Colonic mucosa (tissue), 4 donors: Measurements from ENCODE around the gene PROB1. TPM values are rescaled to one million over a fixed set of nuclear protein-coding genes. Genes with fewer than 3 reads are reported as not detected.
"Not testable (repeated sequence)": the region's sequence is repeated elsewhere in the genome, so short reads cannot be mapped to it uniquely, and the experiment has no call there.

ENCODE experiments used
- DNase-seq: peaks from one replicate; pipeline ENCODE4 v3.0.0-alpha.2; 2020
- H3K27ac ChIP-seq: fragments of 200-600 bp; one replicate; pipeline ENCODE4 v1.8.0; 2021
- H3K27me3 ChIP-seq: fragments of 200-600 bp; one replicate; pipeline ENCODE4 v1.8.0; 2021
- H3K36me3 ChIP-seq: fragments of 200-600 bp; one replicate; pipeline ENCODE4 v1.8.0; 2021
- H3K4me1 ChIP-seq: fragments of 200-600 bp; one replicate; pipeline ENCODE4 v1.8.0; 2021; ENCODE audit warnings: mild to moderate bottlenecking
- H3K4me3 ChIP-seq: fragments of 200-600 bp; one replicate; pipeline ENCODE4 v1.8.0; 2021
- H3K9ac ChIP-seq, 2 donors: one replicate each; pipeline ENCODE4 v1.7.0; 2013; ENCODE audit warnings: control low read depth in 2 of 2, low read depth in 2 of 2, low read length in 2 of 2
- H3K9me3 ChIP-seq: fragments of 200-600 bp; one replicate; pipeline ENCODE4 v1.8.0; 2021
- intact Hi-C: fragments of 100-400 bp; cut with DNase I; formaldehyde crosslinking; loops from one replicate; pipeline ENCODE4 v1.14.1; 2022
- total RNA-seq, 2 donors: library from RNA; stranded (reverse); fragmentation: NEBNext Ultra II Directional in 1 of 2; extraction: Animal tissue kit (Norgen Biotek cat#: 25700) in 1 of 2; gene quantifications; one replicate each; pipeline ENCODE4 v1.2.1, GENCODE V29; 2021
- TF ChIP-seq, protein P1 (sequence below): fragments of 200-600 bp; IDR thresholded peaks from one replicate; pipeline ENCODE4 v1.8.0; 2022; ENCODE audit warnings: antibody characterized with exemption, mild to moderate bottlenecking
- donor health status: healthy.
- donor health status: DM: no; HTN: no; CAD: no.
- donor health status: DM: no; HTN: no; CAD: no.

Gene PROB1
- total RNA-seq, 2 donors from 2014 or later = 0.48 to 0.96 TPM

DNA sequence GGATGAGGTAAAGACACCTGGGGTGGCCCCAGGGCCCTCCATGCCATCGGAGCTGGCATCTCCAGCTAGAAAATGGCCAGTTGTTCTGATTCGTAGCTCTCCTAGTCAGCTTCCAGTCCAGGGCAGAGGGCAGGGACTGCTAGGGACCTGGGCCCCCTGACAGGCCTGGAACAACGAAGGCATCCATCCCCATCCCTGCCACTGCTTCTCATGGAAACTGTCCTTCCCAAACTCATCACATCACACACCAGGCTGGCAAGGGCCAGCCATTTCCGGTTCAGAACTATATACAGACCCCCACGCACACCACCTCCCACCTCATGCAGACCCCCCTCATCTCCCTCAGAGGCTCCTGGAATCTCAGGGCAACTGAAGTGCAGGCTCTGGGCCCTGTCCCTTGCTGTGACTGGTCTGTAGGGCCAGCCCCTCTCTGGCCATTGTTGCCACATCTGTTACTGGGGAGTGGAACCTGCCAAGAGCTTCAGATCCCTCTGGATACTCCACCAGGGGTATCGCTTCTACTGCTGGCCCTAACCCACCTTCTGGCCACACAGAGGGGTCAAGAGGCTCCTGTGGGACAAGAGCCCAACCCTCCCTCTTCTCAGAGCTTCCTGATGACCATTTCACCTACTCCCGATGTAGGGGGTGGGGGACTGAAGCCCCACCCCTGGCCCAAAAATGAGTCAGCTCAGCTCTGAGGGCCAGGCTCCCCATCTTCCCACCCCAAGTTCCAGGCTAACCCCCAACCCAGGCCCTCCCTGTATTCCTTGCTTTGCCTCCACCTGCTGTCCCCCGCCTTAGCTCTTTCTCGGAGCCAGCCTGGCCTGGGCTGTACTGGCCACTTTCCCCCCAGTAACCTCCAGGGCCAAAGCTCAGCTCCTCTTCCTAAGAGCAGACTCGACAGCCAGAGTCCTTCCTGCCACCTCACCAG lies 4.0 kb downstream of the PROB1 start:
- intact Hi-C loops = loop anchor here (5.0 to 10.0 kb wide), 2 partner anchors 49 to 96 kb away; partner anchors contain the start of genes MATR3 and PAIP2
- no peak for DNase-seq
- H3K4me1 ChIP-seq = peaks cover 19% of the 10 kb centered on the region

DNA sequence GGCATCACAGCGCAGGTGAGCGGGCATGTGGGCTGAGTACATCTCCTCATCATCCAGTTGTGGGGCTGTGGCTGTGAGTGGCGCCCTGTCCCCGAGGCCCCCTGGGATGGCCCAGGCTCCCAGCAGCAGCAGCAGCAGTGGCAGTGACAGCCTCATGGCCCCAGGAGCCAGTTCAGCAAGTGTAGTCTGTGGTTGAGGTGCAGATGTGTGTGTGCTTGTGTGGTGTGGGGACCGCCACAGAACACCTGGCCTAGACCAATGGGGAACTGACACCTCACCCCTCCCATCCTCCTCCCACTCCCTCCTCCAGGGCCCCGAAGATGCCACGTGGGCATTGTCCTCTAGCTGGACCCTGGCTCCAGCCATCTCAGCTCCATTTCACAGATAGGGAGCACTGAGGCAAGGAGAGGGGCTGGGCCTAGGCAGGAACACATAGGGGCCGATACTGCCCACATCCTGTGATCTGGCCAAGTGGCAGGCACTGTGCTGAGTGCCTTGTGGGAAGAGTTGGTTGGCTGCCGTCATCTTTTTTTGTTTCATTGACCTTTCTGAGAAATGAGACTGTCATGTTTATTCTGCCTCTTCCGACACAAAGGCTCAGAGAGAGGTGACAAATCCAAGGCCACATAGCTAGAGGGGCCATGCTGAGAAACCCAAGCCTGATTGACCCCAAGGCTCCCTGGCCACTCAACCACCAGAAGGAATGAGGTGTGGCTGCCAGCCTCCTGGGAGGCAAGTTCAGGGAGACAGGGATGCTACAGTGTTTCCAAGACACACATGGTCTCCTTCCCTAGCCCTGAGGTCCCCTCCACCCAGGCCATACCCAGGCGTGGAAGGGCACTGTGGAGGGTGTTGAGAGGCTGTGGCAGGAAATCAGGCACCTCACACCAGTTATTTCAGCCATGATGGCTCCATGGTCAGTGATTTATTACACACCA lies 4.9 kb downstream of the PROB1 start, which contains the start of gene MZB1:
Gene MZB1 (minus strand): TSS at position 213 of the 938 bp plus-strand sequence. CDS start 57 bp downstream, at position 156.
- no peak for DNase-seq
- Histone ChIP-seq H3K9ac (peak within 1 kb of the TSS; percentile 62 to 69), H3K27me3 (peaks cover 6% of the 10 kb centered on the region), H3K4me3 (peak within 1 kb of the TSS; percentile 43), H3K36me3 (no peaks in the 10 kb centered on the region), H3K27ac (peak within 1 kb of the TSS; percentile 83), H3K9me3 (no peaks in the 10 kb centered on the region), H3K4me1 (peaks cover 19% of the 10 kb centered on the region)
- intact Hi-C loops = loop anchor here (5.0 to 10.0 kb wide), 2 partner anchors 48 to 95 kb away; partner anchors contain the start of genes MATR3 and PAIP2
- TF ChIP-seq, protein P1, sequence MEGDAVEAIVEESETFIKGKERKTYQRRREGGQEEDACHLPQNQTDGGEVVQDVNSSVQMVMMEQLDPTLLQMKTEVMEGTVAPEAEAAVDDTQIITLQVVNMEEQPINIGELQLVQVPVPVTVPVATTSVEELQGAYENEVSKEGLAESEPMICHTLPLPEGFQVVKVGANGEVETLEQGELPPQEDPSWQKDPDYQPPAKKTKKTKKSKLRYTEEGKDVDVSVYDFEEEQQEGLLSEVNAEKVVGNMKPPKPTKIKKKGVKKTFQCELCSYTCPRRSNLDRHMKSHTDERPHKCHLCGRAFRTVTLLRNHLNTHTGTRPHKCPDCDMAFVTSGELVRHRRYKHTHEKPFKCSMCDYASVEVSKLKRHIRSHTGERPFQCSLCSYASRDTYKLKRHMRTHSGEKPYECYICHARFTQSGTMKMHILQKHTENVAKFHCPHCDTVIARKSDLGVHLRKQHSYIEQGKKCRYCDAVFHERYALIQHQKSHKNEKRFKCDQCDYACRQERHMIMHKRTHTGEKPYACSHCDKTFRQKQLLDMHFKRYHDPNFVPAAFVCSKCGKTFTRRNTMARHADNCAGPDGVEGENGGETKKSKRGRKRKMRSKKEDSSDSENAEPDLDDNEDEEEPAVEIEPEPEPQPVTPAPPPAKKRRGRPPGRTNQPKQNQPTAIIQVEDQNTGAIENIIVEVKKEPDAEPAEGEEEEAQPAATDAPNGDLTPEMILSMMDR = no peak

More for the DNA sequence above, 4.0 kb downstream of the PROB1 start:
- H3K36me3 ChIP-seq = no peaks in the 10 kb centered on the region
- no peaks in the 10 kb centered on the region for H3K9me3 ChIP-seq
- H3K9ac ChIP-seq = peak overlapping the region; percentile 61 to 69
- peak overlapping the region; percentile 83 for H3K27ac ChIP-seq
- TF ChIP-seq, protein P1 = no peak
- H3K4me3 ChIP-seq = peak overlapping the region; percentile 53
- H3K27me3 ChIP-seq = peaks cover 6% of the 10 kb centered on the region

DNA sequence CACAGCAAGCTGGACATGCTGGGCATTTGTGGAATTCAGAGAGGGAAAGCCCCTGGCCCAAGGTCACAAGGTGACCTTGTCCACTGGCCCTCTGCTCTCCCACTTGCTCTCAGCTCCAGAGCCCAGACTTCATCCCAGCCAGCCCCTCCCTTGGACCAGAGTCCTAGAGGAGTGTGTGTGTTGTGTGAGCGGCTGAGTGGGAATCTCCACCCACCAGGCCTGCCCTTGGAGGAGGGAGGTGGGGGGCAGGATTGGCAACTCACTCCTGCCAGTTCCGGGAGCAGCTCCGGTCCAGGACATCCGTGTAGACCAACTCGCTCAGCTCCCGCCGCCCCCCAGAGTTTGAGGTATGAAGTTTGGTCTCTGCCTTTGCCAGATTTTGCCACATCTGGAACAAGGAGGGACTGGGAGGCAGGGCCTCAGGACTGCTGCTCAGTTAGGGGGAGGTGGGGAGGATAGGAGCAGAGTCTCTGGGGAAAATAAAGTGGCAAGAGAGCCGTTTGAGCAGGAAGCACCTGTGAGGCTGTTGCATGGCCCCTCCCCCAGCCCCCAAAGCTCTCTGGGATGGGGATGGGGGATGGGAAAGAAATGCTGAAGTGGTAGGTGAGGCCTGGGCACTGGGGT lies 6.6 kb downstream of the PROB1 start:
- DNase-seq = peak; percentile 89
- intact Hi-C loops = no loop called here
- H3K9ac ChIP-seq = peak overlapping the region; percentile 62 to 84
- H3K4me3 ChIP-seq = peak overlapping the region; percentile 43
- H3K36me3 ChIP-seq = no peaks in the 10 kb centered on the region
- peaks cover 28% of the 10 kb centered on the region for H3K4me1 ChIP-seq
- H3K27ac ChIP-seq = peak overlapping the region; percentile 65
- no peaks in the 10 kb centered on the region for H3K9me3 ChIP-seq
- H3K27me3 ChIP-seq = no peaks in the 10 kb centered on the region
- TF ChIP-seq, protein P1 = no peak

DNA sequence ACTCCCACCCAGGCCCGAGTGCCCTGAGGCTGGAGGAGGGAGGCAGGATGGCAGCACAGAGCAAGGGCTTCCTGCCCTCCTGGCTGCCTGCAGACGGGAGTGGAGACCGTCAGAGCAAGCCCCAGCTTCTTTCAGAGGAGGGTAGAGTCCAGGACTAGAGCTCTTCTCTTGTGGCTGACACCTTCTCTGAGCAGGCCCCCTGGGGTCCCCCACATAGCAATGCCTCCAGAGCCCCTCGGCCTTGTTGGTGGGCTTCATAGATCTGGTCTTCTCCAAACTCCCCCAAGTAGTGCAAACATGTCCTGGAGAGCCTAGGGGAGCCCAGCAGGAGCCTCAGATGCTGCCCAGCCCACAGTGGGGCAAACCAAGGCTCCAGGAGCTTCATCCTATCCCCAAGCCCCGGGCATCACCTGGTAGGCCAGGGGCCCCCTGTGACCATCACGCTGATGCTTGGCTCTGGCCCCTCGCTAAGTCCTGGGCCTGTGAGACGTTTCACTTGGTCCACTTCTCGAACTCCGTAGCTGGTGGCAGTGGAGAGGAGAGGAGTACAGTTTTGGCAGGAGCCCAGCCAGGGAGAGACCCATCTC lies 7.2 kb downstream of the PROB1 start:
- no peaks in the 10 kb centered on the region for H3K27me3 ChIP-seq
- TF ChIP-seq, protein P1 = no peak
- H3K27ac ChIP-seq = peak overlapping the region; percentile 65
- H3K9me3 ChIP-seq = no peaks in the 10 kb centered on the region
- H3K4me1 ChIP-seq = peaks cover 28% of the 10 kb centered on the region
- peak overlapping the region; percentile 43 for H3K4me3 ChIP-seq
- intact Hi-C loops = no loop called here
- no peaks in the 10 kb centered on the region for H3K36me3 ChIP-seq
- no peak for DNase-seq
- peak overlapping the region; percentile 64 to 84 for H3K9ac ChIP-seq

DNA sequence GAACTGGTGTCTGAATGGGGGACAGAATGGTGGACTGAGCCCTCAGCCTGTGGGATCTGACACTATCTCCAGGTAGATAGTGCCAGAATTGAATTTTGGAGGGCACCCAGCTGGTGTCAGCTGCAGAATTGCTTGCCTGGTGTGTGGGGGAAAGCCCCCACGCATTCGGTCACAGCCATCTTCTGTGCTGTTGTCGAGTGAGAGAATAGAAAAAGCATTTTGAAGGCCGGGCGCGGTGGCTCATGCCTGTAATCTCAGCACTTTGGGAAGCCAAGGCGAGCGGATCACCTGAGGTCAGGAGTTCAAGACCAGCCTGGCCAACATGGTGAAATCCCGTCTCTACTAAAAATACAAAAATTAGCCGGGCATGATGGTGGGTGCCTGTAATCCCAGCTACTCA lies 7.9 kb downstream of the PROB1 start:
- peaks cover 28% of the 10 kb centered on the region for H3K4me1 ChIP-seq

More for the DNA sequence above, 7.9 kb downstream of the PROB1 start:
- H3K4me3 ChIP-seq, DNase-seq, H3K9me3 ChIP-seq, H3K36me3 ChIP-seq, H3K27ac ChIP-seq, H3K9ac ChIP-seq, H3K27me3 ChIP-seq, intact Hi-C loops: not testable (repeated sequence)
